CD4-positive, alpha-beta T cell (primary cell): ENCODE results near the gene SLAMF8. TPM values are rescaled to one million over a fixed set of nuclear protein-coding genes. Genes with fewer than 3 reads are reported as not detected.

Source experiments
- ATAC-seq: fragments of 200-7000 bp; cut with Tn5 transposase; one replicate; pipeline ENCODE4 v1.10.0; 2022; ENCODE audit warnings: mild to moderate bottlenecking; ENCODE audit not compliant: poor library complexity
- CTCF ChIA-PET: fragments of 350-600 bp; sonication (Branson Sonifier 250); formaldehyde crosslinking; loops from one replicate; lab custom pipeline; 2021; ENCODE audit warnings: antibody characterized with exemption, inconsistent platforms; lab: Charles Lee
- POLR2A ChIA-PET: fragments of 350-600 bp; sonication (Branson Sonifier 250); formaldehyde crosslinking; loops from one replicate; lab custom pipeline; 2021; ENCODE audit warnings: antibody characterized with exemption, inconsistent platforms; lab: Charles Lee
- DNase-seq, 14 experiments: peaks; one replicate each; pipeline ENCODE4 v3.0.0-alpha.2; 2013 to 2020; ENCODE audit warnings: mixed read lengths in 2 of 14
- H3K27ac ChIP-seq, 2 donors: one replicate each; pipeline versions ENCODE4 v1.5.1 to v1.7.0; 2013; ENCODE audit warnings: low read length in 2 of 2, low read depth in 1 of 2, mild to moderate bottlenecking in 1 of 2
- H3K27me3 ChIP-seq, 2 experiments: 1 replicate in 1 of 2; 2 replicates in 1 of 2; pipeline versions ENCODE4 v1.6.1 to v1.7.0; 2013; ENCODE audit warnings: low read length in 2 of 2, control low read depth in 1 of 2, mild to moderate bottlenecking in 1 of 2, moderate library complexity in 1 of 2; ENCODE audit not compliant: insufficient read depth in 2 of 2, control insufficient read depth in 1 of 2
- H3K36me3 ChIP-seq: one replicate; pipeline ENCODE4 v1.6.1; 2013; ENCODE audit warnings: low read length, control low read depth; ENCODE audit not compliant: insufficient read depth
- H3K4me1 ChIP-seq: one replicate; pipeline ENCODE4 v1.6.1; 2013; ENCODE audit warnings: low read length, control low read depth; ENCODE audit not compliant: insufficient read depth
- H3K4me3 ChIP-seq: one replicate; pipeline ENCODE4 v1.5.1; 2013; ENCODE audit warnings: mild to moderate bottlenecking, low read length, moderate library complexity
- H3K9me3 ChIP-seq, 2 experiments: 1 replicate in 1 of 2; 2 replicates in 1 of 2; pipeline versions ENCODE4 v1.6.1 to v1.7.0; 2013; ENCODE audit warnings: low read length in 2 of 2, mild to moderate bottlenecking in 2 of 2, control low read depth in 1 of 2, moderate library complexity in 1 of 2; ENCODE audit not compliant: control insufficient read depth in 1 of 2, insufficient read depth in 1 of 2
- H3K27ac Mint-ChIP-seq: one replicate; pipeline ENCODE4 v1.8.0; 2020; ENCODE audit warnings: mixed read lengths
- H3K27me3 Mint-ChIP-seq: one replicate; pipeline ENCODE4 v1.8.0; 2021; ENCODE audit warnings: mixed read lengths
- H3K36me3 Mint-ChIP-seq: one replicate; pipeline ENCODE4 v1.8.0; 2021; ENCODE audit warnings: low read depth, mixed read lengths
- H3K4me1 Mint-ChIP-seq: one replicate; pipeline ENCODE4 v1.8.0; 2021; ENCODE audit warnings: low read depth, mixed read lengths
- H3K4me3 Mint-ChIP-seq: one replicate; pipeline ENCODE4 v1.8.0; 2020; ENCODE audit warnings: mild to moderate bottlenecking, mixed read lengths
- H3K9me3 Mint-ChIP-seq: one replicate; pipeline ENCODE4 v1.8.0; 2020; ENCODE audit warnings: mixed read lengths
- CTCF ChIP-seq: fragments of 200-600 bp; IDR thresholded peaks from one replicate; pipeline ENCODE4 v1.8.0; 2022; ENCODE audit warnings: antibody characterized with exemption, mild to moderate bottlenecking
- intact Hi-C, 2 experiments: fragments of 100-400 bp; cut with DNase I in 1 of 2; cut with micrococcal nuclease in 1 of 2; formaldehyde crosslinking; loops; one replicate each; pipeline versions ENCODE4 v1.15.1 to v1.9.0; 2023 to 2025; cut with DNase I, micrococcal nuclease
- total RNA-seq, 174 experiments: library from RNA in 2 of 174; stranded (reverse) in 2 of 174; gene quantifications; one replicate each; pipeline ENCODE4 v1.2.3 and lab custom pipeline; 2021 to 2026

SLAMF8 gene
- total RNA-seq, 2 experiments from 2014 or later, result 0.34 TPM; not detected in 1

GRCh38 chr1:159841749-159842148 lies 15.1 kb downstream of the SLAMF8 start:
- H3K4me3 ChIP-seq, result no peak overlapping the region
- no peak for DNase-seq
- H3K4me1 ChIP-seq, result no peaks in the 10 kb centered on the region
- no peak overlapping the region for H3K4me3 Mint-ChIP-seq
- POLR2A ChIA-PET, result no interaction called here
- no peak overlapping the region for H3K27ac ChIP-seq
- TF ChIP-seq CTCF, result no peak
- no peaks in the 10 kb centered on the region for H3K9me3 Mint-ChIP-seq
- no peaks in the 10 kb centered on the region for H3K27me3 Mint-ChIP-seq
- H3K27me3 ChIP-seq, result no peaks in the 10 kb centered on the region
- CTCF ChIA-PET, result no interaction called here
- peaks cover 9% of the 10 kb centered on the region for H3K36me3 Mint-ChIP-seq
- no peak for ATAC-seq
- no peaks in the 10 kb centered on the region for H3K4me1 Mint-ChIP-seq
- no peak overlapping the region for H3K27ac Mint-ChIP-seq
- no peaks in the 10 kb centered on the region for H3K36me3 ChIP-seq
- no peaks in the 10 kb centered on the region for H3K9me3 ChIP-seq
- intact Hi-C loops, result no loop called here

- ChIA-PET POLR2A (no interaction called here), CTCF (no interaction called here)
Measured at GRCh38 chr1:159843459-159843858, 16.8 kb downstream of the SLAMF8 start.

GRCh38 chr1:159845751-159846629 lies 19.3 kb downstream of the SLAMF8 start:
- Histone ChIP-seq H3K36me3 (no peaks in the 10 kb centered on the region), H3K27ac (no peak overlapping the region), H3K4me3 (no peak overlapping the region), H3K4me1 (no peaks in the 10 kb centered on the region), H3K9me3 (no peaks in the 10 kb centered on the region), H3K27me3 (no peaks in the 10 kb centered on the region)
- H3K27me3 Mint-ChIP-seq, result no peaks in the 10 kb centered on the region
- no peaks in the 10 kb centered on the region for H3K4me1 Mint-ChIP-seq
- H3K9me3 Mint-ChIP-seq, result no peaks in the 10 kb centered on the region
- no peak overlapping the region for H3K4me3 Mint-ChIP-seq
- H3K36me3 Mint-ChIP-seq, result no peaks in the 10 kb centered on the region
- no peak for ATAC-seq
- no peak for TF ChIP-seq CTCF
- no peak overlapping the region for H3K27ac Mint-ChIP-seq
- intact Hi-C loops, result no loop called here
- DNase-seq, result no peak
- POLR2A ChIA-PET, result no interaction called here
- CTCF ChIA-PET, result no interaction called here

More at GRCh38 chr1:159843459-159843858, 16.8 kb downstream of the SLAMF8 start:
- Mint-ChIP-seq H3K9me3 (no peaks in the 10 kb centered on the region), H3K4me1 (no peaks in the 10 kb centered on the region), H3K27ac (no peak overlapping the region), H3K4me3 (no peak overlapping the region), H3K27me3 (no peaks in the 10 kb centered on the region), H3K36me3 (peaks cover 4% of the 10 kb centered on the region)
- Histone ChIP-seq H3K27ac (no peak overlapping the region), H3K36me3 (no peaks in the 10 kb centered on the region), H3K4me3 (no peak overlapping the region), H3K27me3 (no peaks in the 10 kb centered on the region), H3K9me3 (no peaks in the 10 kb centered on the region), H3K4me1 (no peaks in the 10 kb centered on the region)
- intact Hi-C loops, result no loop called here
- DNase-seq, result no peak
- TF ChIP-seq CTCF, result no peak
- no peak for ATAC-seq
